ENCODE data around the gene TLCD1. TPM values are rescaled to one million over a fixed set of nuclear protein-coding genes. Genes with fewer than 3 reads are reported as not detected.

Gene TLCD1
- total RNA-seq, 2 donors from 2014 or later: 1.1 to 1.4 TPM

DNA sequence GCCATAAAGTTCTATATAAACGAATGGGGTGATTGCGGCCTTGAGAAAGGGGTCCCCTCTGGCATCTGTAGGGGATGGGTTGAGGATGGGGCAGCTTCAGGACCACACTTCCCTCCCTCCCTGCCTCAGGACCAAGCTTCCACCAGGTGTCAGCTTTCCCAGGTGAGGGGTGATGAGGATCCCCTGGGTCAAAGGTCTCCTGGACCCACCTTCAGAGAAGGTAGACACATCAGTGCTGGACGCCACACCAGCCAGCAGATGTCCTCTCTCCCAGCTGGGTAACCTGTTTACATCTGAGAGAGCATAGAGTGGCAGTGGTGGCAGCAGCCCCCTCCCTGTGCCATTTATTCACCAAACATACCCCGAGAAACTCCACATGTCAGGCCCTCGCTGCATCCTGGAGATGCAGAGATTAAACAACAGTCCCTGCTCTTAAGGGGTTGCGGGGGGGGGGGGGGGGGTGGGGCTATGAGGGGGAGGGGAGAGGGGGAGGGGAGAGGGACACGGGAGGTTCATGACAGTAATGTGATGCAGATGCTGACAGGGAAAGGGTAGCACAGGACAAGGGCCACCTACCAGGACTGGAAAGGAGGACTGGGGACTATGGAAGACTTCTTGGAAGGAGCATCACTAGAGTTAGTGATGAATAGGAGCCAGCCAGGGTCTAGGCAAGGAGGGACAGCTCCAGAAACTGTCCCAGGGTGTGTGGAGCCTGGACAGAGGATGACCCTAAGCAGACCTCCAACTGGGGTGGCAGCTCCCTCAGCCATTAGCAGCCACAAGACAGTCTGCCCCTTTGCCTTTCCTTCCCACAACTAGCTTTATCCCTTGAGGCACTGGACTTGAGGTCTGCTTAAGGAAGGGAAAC lies 19.3 kb downstream of the TLCD1 start:
- H3K27me3 Mint-ChIP-seq: no peaks in the 10 kb centered on the region
- H3K4me3 Mint-ChIP-seq: no peak overlapping the region
- no peaks in the 10 kb centered on the region for H3K9me3 ChIP-seq (ENCODE audit: control insufficient read depth, low read length, poor library complexity, severe bottlenecking)
- H3K36me3 Mint-ChIP-seq (ENCODE audit: low read depth): peaks cover 3% of the 10 kb centered on the region
- no peak overlapping the region for H3K27ac Mint-ChIP-seq
- no peak for ATAC-seq
- DNase-seq: no peak
- H3K4me1 Mint-ChIP-seq: peaks cover 18% of the 10 kb centered on the region

DNA sequence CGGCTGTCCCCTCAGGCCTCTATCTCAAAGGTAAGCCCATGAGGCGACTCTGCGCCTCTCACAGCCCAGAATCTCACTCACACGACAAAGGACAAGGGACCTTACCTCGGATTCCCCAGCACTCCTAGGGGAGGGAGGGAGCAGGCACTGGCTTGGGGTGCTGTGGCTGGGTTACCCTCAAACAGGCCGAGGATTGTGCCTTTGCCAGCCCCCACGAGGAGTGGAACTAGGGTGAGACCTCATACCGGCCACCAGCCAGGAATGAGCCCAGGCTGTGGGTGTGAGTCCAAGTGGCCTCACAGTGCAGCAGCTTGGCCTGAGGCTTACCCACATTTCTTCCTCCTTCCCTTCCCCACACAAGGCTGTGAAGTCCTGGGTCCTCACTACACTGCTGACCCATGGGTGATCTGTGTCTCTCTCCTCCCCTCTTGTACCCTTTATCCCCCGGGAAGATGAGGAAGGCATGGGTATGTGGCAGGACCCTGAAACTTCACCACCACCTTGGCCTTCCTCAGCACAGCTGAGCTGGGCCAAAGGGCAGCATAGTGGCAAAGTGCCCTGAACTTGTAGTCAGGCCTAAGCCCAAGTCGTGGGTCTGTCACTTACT lies 20.2 kb downstream of the TLCD1 start:
- no peak for DNase-seq
- H3K27me3 Mint-ChIP-seq: no peaks in the 10 kb centered on the region
- peaks cover 4% of the 10 kb centered on the region for H3K36me3 Mint-ChIP-seq (ENCODE audit: low read depth)
- H3K9me3 ChIP-seq (ENCODE audit: control insufficient read depth, low read length, poor library complexity, severe bottlenecking): no peaks in the 10 kb centered on the region
- no peak for ATAC-seq
- no peak overlapping the region for H3K27ac Mint-ChIP-seq
- H3K4me3 Mint-ChIP-seq: no peak overlapping the region
- H3K4me1 Mint-ChIP-seq: peaks cover 15% of the 10 kb centered on the region

DNA sequence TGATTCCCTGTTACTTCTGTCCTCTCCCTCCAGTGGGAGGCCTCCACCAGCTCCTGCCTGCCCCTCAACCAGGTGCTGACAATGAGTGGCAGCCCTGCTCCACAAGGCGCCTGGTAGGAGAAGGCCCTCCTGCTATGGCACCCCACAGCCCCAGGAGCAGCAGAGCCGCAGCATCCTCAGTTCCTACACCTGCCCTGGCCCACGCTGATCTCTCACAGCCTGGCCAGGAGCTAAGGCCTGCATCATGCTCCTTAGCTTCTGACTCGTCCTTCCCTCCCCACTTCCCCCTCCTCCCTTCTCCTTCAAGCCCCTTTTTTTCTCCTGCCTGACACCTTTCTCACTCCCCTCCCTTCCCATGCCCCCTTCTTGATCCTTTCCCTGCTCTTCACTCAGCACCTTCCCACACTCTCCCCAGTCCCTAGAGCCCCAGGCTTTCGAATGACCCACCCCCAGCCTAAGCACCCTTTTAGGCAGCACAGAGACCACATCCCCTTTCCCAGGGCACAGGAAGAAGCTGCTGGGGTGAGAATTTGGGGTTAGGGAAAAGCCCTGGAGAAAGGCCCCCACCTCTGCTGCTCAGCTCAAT lies 20.9 kb downstream of the TLCD1 start:
- Mint-ChIP-seq H3K4me3 (no peak overlapping the region), H3K27me3 (no peaks in the 10 kb centered on the region), H3K36me3 (ENCODE audit: low read depth) (peaks cover 6% of the 10 kb centered on the region), H3K4me1 (peaks cover 11% of the 10 kb centered on the region), H3K27ac (no peak overlapping the region)
- no peak for DNase-seq
- H3K9me3 ChIP-seq (ENCODE audit: control insufficient read depth, low read length, poor library complexity, severe bottlenecking): no peaks in the 10 kb centered on the region
- no peak for ATAC-seq

DNA sequence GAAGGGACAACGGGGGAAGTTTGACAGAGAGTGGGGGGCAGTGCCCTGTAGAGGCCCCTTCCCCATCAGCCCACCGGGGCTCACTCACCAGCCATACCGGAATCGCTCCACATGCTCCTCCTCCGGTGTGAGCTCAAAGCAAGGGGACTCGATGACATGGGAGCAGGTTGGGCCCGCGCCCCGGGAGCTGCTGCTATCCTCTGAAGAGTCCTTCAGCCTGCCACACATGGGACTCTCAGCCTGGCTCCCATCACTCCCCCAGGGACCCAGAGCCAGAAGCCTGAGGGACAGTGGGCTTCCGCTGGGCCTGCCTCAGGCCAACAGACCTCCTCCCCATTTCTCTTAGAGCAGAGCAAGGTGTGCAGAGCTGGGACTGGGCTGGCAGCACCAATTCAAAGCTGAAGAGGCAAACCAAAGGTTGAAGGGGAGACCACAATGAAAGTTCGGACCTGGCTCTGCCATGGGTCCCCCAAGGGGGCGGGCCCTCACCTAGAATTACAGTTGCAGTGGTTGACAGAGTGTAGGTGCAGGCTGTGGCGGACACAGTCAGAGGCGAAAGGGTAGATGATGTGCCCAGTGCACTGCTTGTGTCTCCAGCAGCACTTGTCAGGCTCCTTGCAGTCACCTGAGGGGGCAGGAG lies 21.7 kb downstream of the TLCD1 start:
- Mint-ChIP-seq H3K4me3 (no peak overlapping the region), H3K27ac (no peak overlapping the region), H3K27me3 (no peaks in the 10 kb centered on the region), H3K4me1 (peaks cover 11% of the 10 kb centered on the region), H3K36me3 (ENCODE audit: low read depth) (peaks cover 6% of the 10 kb centered on the region)
- H3K9me3 ChIP-seq (ENCODE audit: control insufficient read depth, low read length, poor library complexity, severe bottlenecking): no peaks in the 10 kb centered on the region
- DNase-seq (no peak), ATAC-seq (no peak)

DNA sequence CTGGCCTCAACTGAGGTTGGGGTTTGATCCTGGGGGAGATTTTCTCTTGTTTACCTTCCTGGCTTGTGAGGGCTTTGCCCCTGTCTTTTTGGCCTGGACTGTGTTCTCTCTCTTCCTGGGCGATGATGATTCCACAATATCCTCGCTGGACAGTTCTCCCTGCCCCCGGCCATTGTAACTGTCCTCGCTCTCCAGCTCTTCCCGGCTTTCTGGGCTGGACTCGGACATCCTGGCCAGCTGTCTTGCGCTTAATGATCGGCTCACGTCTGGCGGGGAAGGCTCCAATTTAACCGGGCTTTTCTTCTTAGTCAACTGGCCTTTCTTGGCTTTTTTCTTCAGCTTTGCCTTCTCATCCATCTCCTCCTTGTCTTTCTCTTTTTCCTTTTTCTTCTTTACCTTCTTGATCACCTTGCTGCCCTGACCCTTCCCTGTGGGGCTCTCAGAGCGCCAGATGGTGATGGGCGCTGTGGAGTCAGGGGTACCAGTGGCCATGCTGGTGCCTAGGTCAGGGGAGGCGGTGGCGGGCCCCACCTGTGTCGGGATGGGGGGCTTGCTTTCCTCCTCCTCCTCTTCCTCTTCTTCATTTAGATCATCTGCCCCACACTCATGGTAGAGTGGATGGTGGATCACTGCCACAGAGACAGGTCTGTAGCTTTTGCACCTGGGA lies 22.3 kb downstream of the TLCD1 start:
- H3K36me3 Mint-ChIP-seq (ENCODE audit: low read depth): peaks cover 6% of the 10 kb centered on the region
- H3K27ac Mint-ChIP-seq: no peak overlapping the region
- ATAC-seq: no peak
- H3K4me1 Mint-ChIP-seq: peaks cover 11% of the 10 kb centered on the region
- no peaks in the 10 kb centered on the region for H3K9me3 ChIP-seq (ENCODE audit: control insufficient read depth, low read length, poor library complexity, severe bottlenecking)
- DNase-seq: no peak
- H3K4me3 Mint-ChIP-seq: no peak overlapping the region
- H3K27me3 Mint-ChIP-seq: no peaks in the 10 kb centered on the region

DNA sequence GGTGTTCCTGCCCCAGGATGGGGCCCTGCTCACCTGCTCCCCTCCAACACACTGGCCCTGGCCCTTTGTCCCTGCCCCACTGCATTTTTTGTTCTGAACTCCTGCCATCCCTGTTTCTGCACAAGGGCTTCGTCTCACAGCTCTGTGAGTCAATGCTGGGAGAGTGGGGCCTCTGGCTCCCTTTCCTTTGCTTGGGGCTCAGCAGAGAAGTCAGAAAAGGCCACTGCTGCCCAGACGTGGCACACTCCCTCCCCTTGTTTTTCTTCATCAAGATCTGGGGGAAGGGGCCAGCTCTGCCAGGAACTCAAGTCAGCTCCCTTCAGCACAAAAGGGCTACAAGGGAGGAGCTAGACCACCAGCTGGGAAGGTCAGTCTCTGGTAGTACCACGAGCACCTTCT lies 23.3 kb downstream of the TLCD1 start:
- peak overlapping the region; percentile 72 for H3K27ac Mint-ChIP-seq
- H3K27me3 Mint-ChIP-seq: no peaks in the 10 kb centered on the region
- no peaks in the 10 kb centered on the region for H3K9me3 ChIP-seq (ENCODE audit: control insufficient read depth, low read length, poor library complexity, severe bottlenecking)

DNA sequence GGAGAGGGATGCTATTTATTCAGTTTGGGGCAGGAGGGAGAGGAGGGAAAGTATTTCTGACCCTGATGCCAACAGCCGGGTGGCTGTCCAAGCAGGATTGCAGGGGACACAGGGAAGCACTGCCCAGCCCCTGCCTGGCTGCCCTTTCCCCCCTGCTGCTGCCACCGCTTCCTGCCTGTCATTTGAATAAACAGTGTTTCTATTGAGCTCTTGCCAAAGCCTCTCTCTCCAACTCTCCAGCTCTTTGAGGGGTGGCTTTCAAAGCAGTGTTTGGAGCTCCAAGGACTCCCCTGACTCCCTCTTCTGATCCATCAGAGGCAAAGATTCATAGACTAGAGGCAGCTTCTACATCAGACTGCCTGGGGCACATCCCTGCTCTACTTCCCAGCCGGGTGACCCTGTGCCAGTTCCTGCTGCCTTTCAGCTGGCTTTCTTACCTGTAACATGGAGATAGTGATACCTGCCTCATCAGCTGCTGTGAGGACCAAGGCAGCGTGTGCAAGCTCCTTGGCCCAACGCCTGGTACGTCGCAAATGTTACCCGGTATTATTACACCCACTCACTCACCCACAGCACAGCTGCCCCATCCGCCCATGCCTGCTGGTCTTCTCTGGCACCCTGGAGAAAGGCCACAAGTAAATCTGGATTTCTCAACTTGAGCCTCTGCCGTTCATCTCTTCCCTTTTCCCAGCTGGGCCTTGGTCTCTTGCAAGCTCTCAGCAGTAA lies 23.8 kb downstream of the TLCD1 start:
- Mint-ChIP-seq H3K4me3 (peak overlapping the region; percentile 50), H3K36me3 (ENCODE audit: low read depth) (peaks cover 8% of the 10 kb centered on the region), H3K27ac (peak overlapping the region; percentile 72), H3K4me1 (peaks cover 10% of the 10 kb centered on the region), H3K27me3 (no peaks in the 10 kb centered on the region)
- ATAC-seq (no peak), DNase-seq (no peak)
- no peaks in the 10 kb centered on the region for H3K9me3 ChIP-seq (ENCODE audit: control insufficient read depth, low read length, poor library complexity, severe bottlenecking)

More for the DNA sequence above, 23.3 kb downstream of the TLCD1 start:
- ATAC-seq (no peak), DNase-seq (no peak)
- peaks cover 14% of the 10 kb centered on the region for H3K4me1 Mint-ChIP-seq
- H3K36me3 Mint-ChIP-seq (ENCODE audit: low read depth): peaks cover 6% of the 10 kb centered on the region
- no peak overlapping the region for H3K4me3 Mint-ChIP-seq

DNA sequence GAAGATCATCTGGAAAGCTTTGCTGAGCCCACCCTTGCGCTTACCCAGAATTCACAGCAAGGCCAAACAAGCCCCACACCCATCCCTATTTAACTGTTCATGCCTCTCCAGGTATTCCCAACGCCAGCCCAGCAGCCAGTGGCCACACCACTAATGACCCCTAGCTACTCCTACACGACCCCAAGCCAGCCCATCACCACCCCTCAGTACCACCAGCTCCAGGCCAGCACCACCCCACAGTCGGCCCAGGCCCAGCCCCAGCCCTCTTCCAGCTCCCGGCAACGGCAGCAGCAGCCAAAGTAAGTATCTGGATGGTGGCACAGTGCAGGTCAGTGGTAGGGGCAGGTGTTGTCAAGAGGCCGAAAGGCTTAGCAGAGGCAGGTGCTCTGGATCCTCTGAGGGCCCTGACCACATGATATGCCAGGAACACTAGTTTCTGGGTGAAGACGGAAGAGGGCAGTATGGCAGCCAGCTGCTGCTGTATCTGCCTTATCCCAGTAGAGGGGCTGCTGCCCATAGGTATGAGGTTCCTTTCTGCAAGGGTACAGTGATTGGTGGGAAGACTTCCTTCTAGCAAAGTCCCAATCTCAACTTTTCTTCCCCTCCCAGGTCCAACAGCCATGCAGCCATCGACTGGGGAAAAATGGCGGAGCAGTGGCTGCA lies 25.1 kb downstream of the TLCD1 start:
- Mint-ChIP-seq H3K36me3 (ENCODE audit: low read depth) (peaks cover 8% of the 10 kb centered on the region), H3K4me3 (no peak overlapping the region), H3K4me1 (peaks cover 10% of the 10 kb centered on the region), H3K27me3 (no peaks in the 10 kb centered on the region), H3K27ac (no peak overlapping the region)
- DNase-seq (no peak), ATAC-seq (no peak)
- no peaks in the 10 kb centered on the region for H3K9me3 ChIP-seq (ENCODE audit: control insufficient read depth, low read length, poor library complexity, severe bottlenecking)

DNA sequence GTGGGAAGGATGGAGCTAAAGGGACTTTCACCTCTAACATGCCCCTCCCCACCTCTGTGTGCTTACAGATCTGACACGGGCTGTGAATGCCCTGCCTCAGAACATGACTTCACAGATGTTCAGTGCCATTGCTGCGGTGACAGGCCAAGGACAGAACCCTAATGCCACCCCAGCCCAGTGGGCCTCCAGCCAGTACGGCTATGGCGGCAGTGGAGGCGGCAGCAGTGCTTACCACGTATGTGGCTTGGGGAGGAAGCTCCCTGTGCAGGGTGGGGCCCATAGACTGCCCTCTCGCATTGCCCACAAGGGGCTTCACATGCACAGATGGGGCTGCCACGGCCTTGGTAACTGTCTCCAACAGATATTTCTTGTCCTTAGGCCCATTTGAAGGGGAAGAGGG lies 25.8 kb downstream of the TLCD1 start:
- Mint-ChIP-seq H3K4me3 (no peak overlapping the region), H3K27me3 (no peaks in the 10 kb centered on the region), H3K36me3 (ENCODE audit: low read depth) (peaks cover 8% of the 10 kb centered on the region), H3K27ac (no peak overlapping the region), H3K4me1 (peaks cover 10% of the 10 kb centered on the region)
- ATAC-seq (no peak), DNase-seq (no peak)
- H3K9me3 ChIP-seq (ENCODE audit: control insufficient read depth, low read length, poor library complexity, severe bottlenecking): no peaks in the 10 kb centered on the region

DNA sequence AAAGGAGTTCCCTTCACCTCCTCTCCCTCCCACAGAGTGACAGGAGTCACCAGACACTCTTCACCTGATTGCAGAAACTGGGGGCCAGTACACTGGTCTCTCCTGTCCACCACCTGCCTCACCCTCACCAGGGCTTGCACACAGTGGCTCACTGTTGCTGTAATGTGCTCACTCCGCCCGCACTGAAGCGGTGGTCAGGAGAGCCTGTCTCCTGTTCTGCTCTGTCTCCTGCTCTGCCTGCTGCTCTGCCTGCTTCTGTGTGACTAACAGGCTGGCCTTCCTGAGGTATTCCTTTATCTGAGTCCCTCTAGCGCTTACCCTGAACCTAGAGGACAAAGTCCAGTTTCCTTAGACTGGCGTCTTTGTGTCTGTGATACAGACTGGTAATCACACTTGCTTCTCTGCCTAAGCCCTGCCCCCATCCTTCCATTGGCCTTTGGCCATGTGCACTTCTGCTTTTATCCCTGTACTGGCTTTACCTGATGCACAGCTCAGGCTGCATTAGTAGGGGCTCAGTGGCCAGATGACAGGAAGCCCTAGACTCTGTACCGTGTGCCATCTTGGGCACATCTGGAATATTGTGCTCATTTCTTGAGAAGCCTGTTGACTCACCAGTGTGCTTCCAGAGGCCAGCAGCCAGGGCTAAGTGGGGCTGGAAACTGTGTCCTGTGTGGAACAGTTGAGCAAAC lies 27.6 kb downstream of the TLCD1 start:
- Mint-ChIP-seq H3K4me3 (no peak overlapping the region), H3K27me3 (no peaks in the 10 kb centered on the region), H3K36me3 (ENCODE audit: low read depth) (peaks cover 10% of the 10 kb centered on the region), H3K27ac (no peak overlapping the region), H3K4me1 (peaks cover 4% of the 10 kb centered on the region)
- DNase-seq: no peak
- ATAC-seq: no peak
- H3K9me3 ChIP-seq (ENCODE audit: control insufficient read depth, low read length, poor library complexity, severe bottlenecking): no peaks in the 10 kb centered on the region

DNA sequence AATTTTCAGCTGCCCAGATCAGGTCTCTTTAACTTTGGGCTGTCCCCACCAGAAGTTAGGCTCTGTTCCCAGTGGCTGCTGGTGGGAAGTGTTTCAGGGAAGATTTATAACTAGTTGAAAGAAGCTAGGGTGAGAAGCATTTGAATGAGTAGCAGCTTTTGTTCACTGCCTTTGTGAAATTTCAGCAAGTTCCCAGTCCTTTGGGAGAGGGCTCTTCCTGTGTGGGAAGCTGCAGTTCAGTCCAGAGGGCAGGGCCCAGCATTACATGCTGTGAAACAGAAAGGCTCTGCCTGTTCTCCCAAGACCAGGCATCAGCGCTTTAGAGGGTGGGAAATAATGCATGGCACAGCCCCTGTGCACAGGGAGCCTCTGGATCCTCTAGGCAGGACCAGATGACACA lies 32.2 kb downstream of the TLCD1 start:
- H3K36me3 Mint-ChIP-seq (ENCODE audit: low read depth): peaks cover 5% of the 10 kb centered on the region
- ATAC-seq: no peak
- H3K27me3 Mint-ChIP-seq: no peaks in the 10 kb centered on the region
- DNase-seq: no peak
- peaks cover 3% of the 10 kb centered on the region for H3K4me1 Mint-ChIP-seq
- no peak overlapping the region for H3K4me3 Mint-ChIP-seq
- no peak overlapping the region for H3K27ac Mint-ChIP-seq
- no peaks in the 10 kb centered on the region for H3K9me3 ChIP-seq (ENCODE audit: control insufficient read depth, low read length, poor library complexity, severe bottlenecking)

DNA sequence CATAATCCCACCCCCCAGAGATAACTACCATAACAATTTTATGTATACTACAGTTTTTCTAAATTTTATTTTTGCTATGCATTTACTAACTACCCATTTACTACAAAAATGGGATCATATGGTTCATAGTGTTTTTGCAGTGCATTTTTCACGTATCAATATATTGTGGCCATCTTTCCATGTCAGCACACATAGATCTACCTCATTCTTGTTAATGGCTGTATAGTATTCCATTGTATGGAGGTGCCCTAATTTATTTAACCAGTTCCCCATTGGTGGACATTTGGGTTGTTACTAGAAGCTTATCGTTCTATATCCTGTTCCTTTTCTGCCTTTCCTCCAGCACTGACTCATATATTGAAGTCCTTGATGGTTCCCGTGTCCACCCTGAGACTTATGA lies 37.0 kb downstream of the TLCD1 start:
- DNase-seq (no peak), ATAC-seq (no peak)
- H3K36me3 Mint-ChIP-seq (ENCODE audit: low read depth): peaks cover 14% of the 10 kb centered on the region
- H3K27ac Mint-ChIP-seq: no peak overlapping the region
- peaks cover 6% of the 10 kb centered on the region for H3K4me1 Mint-ChIP-seq
- no peaks in the 10 kb centered on the region for H3K27me3 Mint-ChIP-seq
- H3K9me3 ChIP-seq (ENCODE audit: control insufficient read depth, low read length, poor library complexity, severe bottlenecking): no peaks in the 10 kb centered on the region
- H3K4me3 Mint-ChIP-seq: no peak overlapping the region
